HG02970 (cell line): Measurements from ENCODE around the gene CFAP300.

Experiments
- ATAC-seq: cut with Tn5 transposase; IDR thresholded peaks from one replicate; pipeline ENCODE4 v1.9.1; 2021; ENCODE audit warnings: mild to moderate bottlenecking, moderate library complexity, moderate number of reproducible peaks; ENCODE audit not compliant: unreplicated experiment, low FRiP score

The CFAP300 gene

GRCh38 chr11:102119997-102120396, 72.8 kb downstream of the CFAP300 start:
- ATAC-seq, result no peak

- ATAC-seq, result no peak
Observed at GRCh38 chr11:102120437-102120973, 73.3 kb downstream of the CFAP300 start.

DNA sequence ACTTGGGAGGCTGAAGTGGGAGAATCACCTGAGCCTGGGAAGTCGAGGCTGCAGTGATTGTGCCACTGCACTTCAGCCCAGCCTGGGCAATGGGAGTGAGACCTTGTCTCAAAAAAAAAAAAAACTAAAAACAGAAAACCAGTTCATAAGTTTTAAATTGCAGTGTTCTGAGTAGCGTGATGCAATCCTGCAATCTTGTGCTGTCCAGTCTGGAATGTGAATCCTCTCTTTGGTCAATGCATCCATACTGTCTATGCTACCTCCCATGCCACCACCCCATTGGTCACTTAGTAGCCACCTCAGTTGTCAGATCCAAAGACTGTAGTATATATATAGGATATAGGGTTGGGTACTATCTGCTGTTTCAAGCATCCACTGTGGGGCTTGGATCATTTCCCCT, 74.1 kb downstream of the CFAP300 start:
- no peak for ATAC-seq
